Common myeloid progenitor, CD34-positive (primary cell): ENCODE data around the gene PTPRN2.

ENCODE experiments used
- CTCF ChIA-PET: fragments of 350-600 bp; sonication (Branson Sonifier 250); formaldehyde crosslinking; loops from one replicate; lab custom pipeline; 2021; ENCODE audit warnings: antibody characterized with exemption; lab: Charles Lee
- POLR2A ChIA-PET: fragments of 350-600 bp; sonication (Branson Sonifier 250); formaldehyde crosslinking; loops from one replicate; lab custom pipeline; 2021; ENCODE audit warnings: antibody characterized with exemption; lab: Charles Lee
- DNase-seq, 3 donors: peaks; one replicate each; pipeline versions ENCODE4 v3.0.0 to v3.0.0-alpha.2; 2013
- H3K27ac ChIP-seq, 2 experiments: 1 replicate in 1 of 2; 2 replicates in 1 of 2; pipeline ENCODE4 v1.7.0; 2013; ENCODE audit warnings: inconsistent platforms in 2 of 2, low read length in 2 of 2, mild to moderate bottlenecking in 2 of 2, low read depth in 1 of 2, moderate library complexity in 1 of 2; ENCODE audit not compliant: severe bottlenecking in 2 of 2, insufficient read depth in 1 of 2, poor library complexity in 1 of 2
- H3K27me3 ChIP-seq, 5 experiments: replicated peaks in 2 of 5; 1 replicate in 3 of 5; 2 replicates in 2 of 5; pipeline versions ENCODE4 v1.6.1 to v1.7.0; 2013; ENCODE audit warnings: low read length in 4 of 5, mild to moderate bottlenecking in 2 of 5, moderate library complexity in 2 of 5, inconsistent platforms in 1 of 5; ENCODE audit not compliant: insufficient read depth in 5 of 5, control insufficient read depth in 4 of 5
- H3K36me3 ChIP-seq, 4 experiments: 1 replicate in 2 of 4; 2 replicates in 2 of 4; pipeline versions ENCODE4 v1.6.1 to v1.7.0; 2013; ENCODE audit warnings: low read length in 3 of 4, control low read depth in 1 of 4, mild to moderate bottlenecking in 1 of 4; ENCODE audit not compliant: control insufficient read depth in 4 of 4, insufficient read depth in 4 of 4
- H3K4me1 ChIP-seq, 4 experiments: 1 replicate in 3 of 4; 2 replicates in 1 of 4; pipeline versions ENCODE4 v1.6.1 to v1.7.1; 2013; ENCODE audit warnings: low read length in 3 of 4, mild to moderate bottlenecking in 3 of 4, control low read depth in 1 of 4, inconsistent platforms in 1 of 4, moderate library complexity in 1 of 4; ENCODE audit not compliant: control insufficient read depth in 4 of 4, insufficient read depth in 4 of 4; ENCODE audit errors: control extremely low read depth in 1 of 4
- H3K4me3 ChIP-seq, 7 experiments: 1 replicate in 4 of 7; 2 replicates in 3 of 7; pipeline versions ENCODE4 v1.5.1 to v1.7.0; 2013; ENCODE audit warnings: mild to moderate bottlenecking in 7 of 7, low read length in 6 of 7, moderate library complexity in 6 of 7, inconsistent platforms in 2 of 7, low read depth in 2 of 7, control low read depth in 1 of 7; ENCODE audit not compliant: insufficient read depth in 4 of 7, control insufficient read depth in 1 of 7; ENCODE audit errors: extremely low read depth in 1 of 7
- H3K9me3 ChIP-seq, 5 experiments: 1 replicate in 4 of 5; 2 replicates in 1 of 5; pipeline versions ENCODE4 v1.6.1 to v1.7.1; 2013; ENCODE audit warnings: low read length in 4 of 5, mild to moderate bottlenecking in 2 of 5, inconsistent platforms in 1 of 5, low read depth in 1 of 5, moderate library complexity in 1 of 5; ENCODE audit not compliant: control insufficient read depth in 4 of 5, insufficient read depth in 2 of 5; ENCODE audit errors: control extremely low read depth in 1 of 5
- WGBS: methylation state at CpG from one replicate; pipeline ENCODE4 v1.1.5; 2013; ENCODE audit not compliant: insufficient coverage; 5-methylcytosine and 5-hydroxymethylcytosine counted together

PTPRN2 gene

GRCh38 chr7:157587805-157588560, 999.6 kb downstream of the PTPRN2 start:
- Histone ChIP-seq H3K4me1 (peaks cover 0 to 5% (median 2%) of the 10 kb centered on the region in 4 experiments), H3K27ac (no peak overlapping the region), H3K9me3 (peaks cover 0 to 8% (median 2%) of the 10 kb centered on the region in 5 experiments), H3K27me3 (peaks cover 0 to 87% (median 31%) of the 10 kb centered on the region in 5 experiments), H3K4me3 (no peak overlapping the region), H3K36me3 (no peaks in the 10 kb centered on the region)
- ChIA-PET POLR2A (no interaction called here), CTCF (interaction anchor here (1.3 kb wide), 1 partner anchor 12 kb away, joined by 3 read pairs; no protein-coding TSS in a partner anchor)
- DNase-seq: no peak
- 91% methylated on average over 22 of the region's 34 CpGs for WGBS

GRCh38 chr7:157587051-157587804, 1000.4 kb downstream of the PTPRN2 start:
- 95% methylated on average over 10 of the region's 12 CpGs for WGBS
- peaks cover 0 to 8% (median 2%) of the 10 kb centered on the region in 5 experiments for H3K9me3 ChIP-seq
- DNase-seq: no peak
- H3K27me3 ChIP-seq: peaks cover 0 to 84% (median 31%) of the 10 kb centered on the region in 5 experiments
- POLR2A ChIA-PET: no interaction called here
- CTCF ChIA-PET: no interaction called here
- no peak overlapping the region for H3K4me3 ChIP-seq
- H3K27ac ChIP-seq: no peak overlapping the region
- H3K36me3 ChIP-seq: no peaks in the 10 kb centered on the region
- H3K4me1 ChIP-seq: peaks cover 0 to 5% (median 2%) of the 10 kb centered on the region in 4 experiments

GRCh38 chr7:157586426-157586955, 1001.1 kb downstream of the PTPRN2 start:
- H3K27me3 ChIP-seq: peaks cover 0 to 87% (median 31%) of the 10 kb centered on the region in 5 experiments
- no peak overlapping the region for H3K27ac ChIP-seq
- H3K4me1 ChIP-seq: peaks cover 0 to 5% (median 2%) of the 10 kb centered on the region in 4 experiments
- H3K36me3 ChIP-seq: no peaks in the 10 kb centered on the region
- DNase-seq: no peak
- ChIA-PET POLR2A (no interaction called here), CTCF (no interaction called here)
- peaks cover 0 to 8% (median 2%) of the 10 kb centered on the region in 5 experiments for H3K9me3 ChIP-seq
- WGBS: 97% methylated on average over 11 of the region's 15 CpGs
- H3K4me3 ChIP-seq: no peak overlapping the region

- no peak overlapping the region for H3K27ac ChIP-seq
- H3K36me3 ChIP-seq: no peaks in the 10 kb centered on the region
- DNase-seq: no peak
- H3K4me3 ChIP-seq: peak overlapping the region in 2 of 7 experiments; percentile 4 to 33
- ChIA-PET CTCF (no interaction called here), POLR2A (interaction anchor here (0.6 kb wide), 1 partner anchor 32 kb away, joined by 3 read pairs; no protein-coding TSS in a partner anchor)
- H3K4me1 ChIP-seq: peaks cover 0 to 5% (median 2%) of the 10 kb centered on the region in 4 experiments
- WGBS: 44% methylated on average over 18 of the region's 21 CpGs
- peaks cover 0 to 79% (median 27%) of the 10 kb centered on the region in 5 experiments for H3K27me3 ChIP-seq
- H3K9me3 ChIP-seq: peaks cover 0 to 8% (median 2%) of the 10 kb centered on the region in 5 experiments
Observed at GRCh38 chr7:157585113-157585861, 1002.3 kb downstream of the PTPRN2 start.

GRCh38 chr7:157584420-157584819, 1003.2 kb downstream of the PTPRN2 start:
- POLR2A ChIA-PET: no interaction called here
- Histone ChIP-seq H3K4me1 (peaks cover 0 to 5% (median 2%) of the 10 kb centered on the region in 4 experiments), H3K27me3 (peaks cover 0 to 78% (median 27%) of the 10 kb centered on the region in 5 experiments), H3K36me3 (no peaks in the 10 kb centered on the region), H3K9me3 (peaks cover 0 to 8% (median 2%) of the 10 kb centered on the region in 5 experiments), H3K27ac (no peak overlapping the region), H3K4me3 (no peak overlapping the region)
- no peak for DNase-seq
- 93% methylated on average over 9 of the region's 9 CpGs for WGBS
- CTCF ChIA-PET: no interaction called here

- Histone ChIP-seq H3K27me3 (peaks cover 0 to 72% (median 25%) of the 10 kb centered on the region in 5 experiments), H3K27ac (no peak overlapping the region), H3K9me3 (peaks cover 0 to 8% (median 2%) of the 10 kb centered on the region in 5 experiments), H3K36me3 (no peaks in the 10 kb centered on the region), H3K4me3 (no peak overlapping the region), H3K4me1 (peaks cover 0 to 5% (median 2%) of the 10 kb centered on the region in 4 experiments)
- ChIA-PET CTCF (no interaction called here), POLR2A (no interaction called here)
- WGBS: 99% methylated on average over 11 of the region's 15 CpGs
- no peak for DNase-seq
Observed at GRCh38 chr7:157581740-157582139, 1005.9 kb downstream of the PTPRN2 start.
